H1 (cell line): ENCODE results near the gene CD52. TPM values are rescaled to one million over a fixed set of nuclear protein-coding genes. Genes with fewer than 3 reads are reported as not detected.

ENCODE experiments used
- CTCF ChIA-PET: fragments of 300-600 bp; sonication (Branson Sonifier 250); formaldehyde crosslinking; loops from one replicate; lab custom pipeline; 2021; ENCODE audit not compliant: partially characterized antibody; lab: Charles Lee
- POLR2A ChIA-PET: fragments of 300-600 bp; sonication (Branson Sonifier 250); formaldehyde crosslinking; loops from one replicate; lab custom pipeline; 2021; ENCODE audit warnings: inconsistent platforms; ENCODE audit not compliant: partially characterized antibody; lab: Charles Lee
- DNase-seq, 2 experiments: peaks; one replicate each; pipeline versions ENCODE4 v3.0.0 to v3.0.0-alpha.2; 2010 to 2022; ENCODE audit warnings: low spot score in 2 of 2, low read depth in 1 of 2, mixed read lengths in 1 of 2
- FAIRE-seq: peaks from 2 replicates; lab custom pipeline; 2011; peaks lifted over from hg19 to GRCh38; lab: Jason Lieb, UNC
- H2AFZ ChIP-seq: 2 replicates; pipeline ENCODE4 v1.8.1; 2012; ENCODE audit warnings: low read length, inconsistent platforms
- H2AK5ac ChIP-seq: 2 replicates; pipeline ENCODE4 v1.6.1; 2013; ENCODE audit warnings: low read depth, low read length
- H2BK120ac ChIP-seq: replicated peaks from 2 replicates; pipeline ENCODE3; 2013; ENCODE audit warnings: low read depth, low read length, inconsistent platforms
- H2BK12ac ChIP-seq: 2 replicates; pipeline ENCODE4 v1.6.1; 2013; ENCODE audit warnings: low read depth, low read length
- H2BK15ac ChIP-seq: 2 replicates; pipeline ENCODE4 v1.6.1; 2013; ENCODE audit warnings: low read length
- H2BK20ac ChIP-seq: 2 replicates; pipeline ENCODE4 v1.6.1; 2013; ENCODE audit warnings: low read length
- H2BK5ac ChIP-seq: 2 replicates; pipeline ENCODE4 v1.6.1; 2013; ENCODE audit warnings: low read depth, low read length
- H3K14ac ChIP-seq: 2 replicates; pipeline ENCODE4 v1.6.1; 2013; ENCODE audit warnings: inconsistent platforms; ENCODE audit not compliant: insufficient read length
- H3K18ac ChIP-seq: 2 replicates; pipeline ENCODE4 v1.6.1; 2013; ENCODE audit warnings: low read length; ENCODE audit errors: extremely low read depth
- H3K23ac ChIP-seq: 2 replicates; pipeline ENCODE4 v1.6.1; 2013; ENCODE audit warnings: inconsistent platforms; ENCODE audit not compliant: insufficient read length
- H3K23me2 ChIP-seq: 2 replicates; pipeline ENCODE4 v1.6.1; 2013; ENCODE audit warnings: low read depth, low read length
- H3K27ac ChIP-seq: 2 replicates; pipeline ENCODE4 v1.6.1; 2011; ENCODE audit warnings: low read depth, low read length, inconsistent platforms
- H3K27me3 ChIP-seq, 4 experiments: replicated peaks in 1 of 4; 1 replicate in 1 of 4; 2 replicates in 3 of 4; pipeline versions ENCODE4 v1.6.1 to v1.8.1; 2011 to 2013; ENCODE audit warnings: low read length in 3 of 4, mild to moderate bottlenecking in 3 of 4, inconsistent platforms in 2 of 4, mixed read lengths in 2 of 4, moderate library complexity in 1 of 4; ENCODE audit not compliant: control insufficient read depth in 3 of 4, insufficient read depth in 3 of 4; ENCODE audit errors: extremely low read depth in 1 of 4
- H3K36me3 ChIP-seq, 4 experiments: 2 replicates each; pipeline versions ENCODE4 v1.6.1 to v1.8.1; 2011 to 2013; ENCODE audit warnings: mild to moderate bottlenecking in 4 of 4, low read length in 3 of 4, moderate library complexity in 2 of 4, control low read depth in 1 of 4, inconsistent platforms in 1 of 4; ENCODE audit not compliant: insufficient read depth in 4 of 4, control insufficient read depth in 2 of 4
- H3K4ac ChIP-seq: replicated peaks from 2 replicates; pipeline ENCODE3; 2013; ENCODE audit warnings: low read length, low read depth, mixed read lengths, inconsistent platforms; ENCODE audit not compliant: insufficient read length
- H3K4me1 ChIP-seq, 4 experiments: replicated peaks in 1 of 4; 1 replicate in 1 of 4; 2 replicates in 3 of 4; pipeline versions ENCODE4 v1.6.1 to v1.8.1; 2011 to 2013; ENCODE audit warnings: low read length in 3 of 4, inconsistent platforms in 2 of 4, mixed read lengths in 1 of 4; ENCODE audit not compliant: insufficient read depth in 4 of 4, control insufficient read depth in 3 of 4
- H3K4me2 ChIP-seq, 2 experiments: 2 replicates each; pipeline versions ENCODE4 v1.6.1 to v1.8.1; 2011 to 2013; ENCODE audit warnings: low read depth in 2 of 2, low read length in 2 of 2, control low read depth in 1 of 2, inconsistent platforms in 1 of 2, mild to moderate bottlenecking in 1 of 2; ENCODE audit not compliant: insufficient read depth in 1 of 2
- H3K4me3 ChIP-seq, 4 experiments: fragments of 200-600, 300-600 bp in 1 of 4; sonication (generic), shearing (Covaris generic), sonication (Bioruptor Twin) in 1 of 4; 2 replicates each; pipeline versions ENCODE4 v1.5.1 to v1.8.1; 2011 to 2016; ENCODE audit warnings: low read length in 4 of 4, low read depth in 3 of 4, control low read depth in 2 of 4, inconsistent platforms in 2 of 4, mild to moderate bottlenecking in 2 of 4, mixed read lengths in 1 of 4, moderate library complexity in 1 of 4; ENCODE audit not compliant: insufficient read depth in 2 of 4; ENCODE audit errors: extremely low read depth in 1 of 4
- H3K56ac ChIP-seq: replicated peaks from 2 replicates; pipeline ENCODE3; 2013; ENCODE audit warnings: low read depth, mild to moderate bottlenecking, mixed read lengths, low read length, inconsistent platforms; ENCODE audit not compliant: insufficient read length
- H3K79me1 ChIP-seq: 2 replicates; pipeline ENCODE4 v1.6.1; 2013; ENCODE audit warnings: low read depth, low read length, control low read depth
- H3K79me2 ChIP-seq, 2 experiments: 2 replicates each; pipeline versions ENCODE4 v1.6.1 to v1.8.1; 2012 to 2013; ENCODE audit warnings: low read length in 2 of 2, mild to moderate bottlenecking in 2 of 2, inconsistent platforms in 1 of 2; ENCODE audit not compliant: insufficient read depth in 2 of 2, control insufficient read depth in 1 of 2
- H3K9ac ChIP-seq, 4 experiments: replicated peaks in 1 of 4; 1 replicate in 1 of 4; 2 replicates in 3 of 4; pipeline versions ENCODE4 v1.6.1 to v1.8.1; 2011 to 2013; ENCODE audit warnings: low read depth in 3 of 4, low read length in 3 of 4, control low read depth in 2 of 4, mild to moderate bottlenecking in 2 of 4, moderate library complexity in 2 of 4, inconsistent platforms in 1 of 4; ENCODE audit errors: extremely low read depth in 1 of 4
- H3K9me3 ChIP-seq, 2 experiments: 2 replicates each; pipeline versions ENCODE4 v1.6.1 to v1.8.1; 2012 to 2013; ENCODE audit warnings: mild to moderate bottlenecking in 2 of 2, moderate library complexity in 2 of 2, control low read depth in 1 of 2, inconsistent platforms in 1 of 2, low read depth in 1 of 2, low read length in 1 of 2, mixed read lengths in 1 of 2; ENCODE audit not compliant: insufficient read depth in 2 of 2
- H4K20me1 ChIP-seq, 2 experiments: replicated peaks in 1 of 2; 2 replicates each; pipeline versions ENCODE3 to v1.8.1; 2011 to 2013; ENCODE audit warnings: inconsistent platforms in 2 of 2, low read length in 2 of 2, mild to moderate bottlenecking in 1 of 2; ENCODE audit not compliant: insufficient read depth in 2 of 2, control insufficient read depth in 1 of 2
- H4K5ac ChIP-seq: 2 replicates; pipeline ENCODE4 v1.6.1; 2013; ENCODE audit warnings: low read length, low read depth, mixed read lengths, inconsistent platforms; ENCODE audit not compliant: insufficient read length
- H4K8ac ChIP-seq: 2 replicates; pipeline ENCODE4 v1.8.0; 2013; ENCODE audit warnings: mild to moderate bottlenecking, moderate library complexity, low read length, inconsistent platforms; ENCODE audit not compliant: insufficient read depth; ENCODE audit errors: extremely low read depth
- H4K91ac ChIP-seq: replicated peaks from 2 replicates; pipeline ENCODE3; 2013; ENCODE audit warnings: low read length, mixed read lengths, inconsistent platforms; ENCODE audit not compliant: insufficient read length
- ASH2L ChIP-seq: fragments of 200-600, 300-600 bp; sonication (generic); IDR thresholded peaks from one replicate; pipeline ENCODE4 v1.7.1; 2017; ENCODE audit warnings: low read length
- CEBPB ChIP-seq: IDR thresholded peaks from 2 replicates; pipeline ENCODE4 v1.6.1; 2012; ENCODE audit warnings: low read depth, low read length
- CTBP2 ChIP-seq: IDR thresholded peaks from 2 replicates; pipeline ENCODE4 v1.7.0; 2011; ENCODE audit warnings: borderline replicate concordance, mild to moderate bottlenecking, moderate library complexity, mixed read lengths, low read length; ENCODE audit not compliant: insufficient read depth, insufficient read length
- EP300 ChIP-seq, 2 experiments: IDR thresholded peaks; 1 replicate in 1 of 2; 2 replicates in 1 of 2; pipeline ENCODE4 v1.6.1; 2011 to 2012; ENCODE audit warnings: low read depth in 2 of 2, low read length in 2 of 2, mild to moderate bottlenecking in 2 of 2, borderline replicate concordance in 1 of 2, inconsistent platforms in 1 of 2, moderate library complexity in 1 of 2
- GTF2F1 ChIP-seq: IDR thresholded peaks from 2 replicates; pipeline ENCODE4 v1.6.1; 2012; ENCODE audit warnings: low read depth, low read length, improper control_type of control experiment, borderline replicate concordance
- HDAC6 ChIP-seq: IDR thresholded peaks from one replicate; pipeline ENCODE4 v1.7.1; 2012; ENCODE audit warnings: low read depth, mild to moderate bottlenecking, inconsistent platforms, low read length, moderate library complexity
- JUND ChIP-seq: IDR thresholded peaks from 2 replicates; pipeline ENCODE4 v1.6.1; 2011; ENCODE audit warnings: mild to moderate bottlenecking, improper control_type of control experiment, low read length
- KDM1A ChIP-seq: fragments of 200-600, 300-600 bp; sonication (generic); IDR thresholded peaks from 2 replicates; pipeline ENCODE4 v1.7.1; 2016; ENCODE audit warnings: mild to moderate bottlenecking, low read length, borderline replicate concordance
- RXRA ChIP-seq: IDR thresholded peaks from 2 replicates; pipeline ENCODE4 v1.6.1; 2011; ENCODE audit warnings: low read depth, mild to moderate bottlenecking, low read length, moderate library complexity; ENCODE audit not compliant: insufficient read depth
- SAP30 ChIP-seq: fragments of 300-600 bp; sonication (generic); IDR thresholded peaks from 2 replicates; pipeline ENCODE4 v1.7.1; 2012; ENCODE audit warnings: low read length, moderate library complexity, mild to moderate bottlenecking, inconsistent platforms; ENCODE audit not compliant: insufficient read depth, insufficient replicate concordance
- SP2 ChIP-seq: IDR thresholded peaks from 2 replicates; pipeline ENCODE4 v1.6.1; 2012; ENCODE audit warnings: mild to moderate bottlenecking, low read length, inconsistent platforms
- TBP ChIP-seq: IDR thresholded peaks from 2 replicates; pipeline ENCODE4 v1.6.1; 2011; ENCODE audit warnings: low read depth, low read length, improper control_type of control experiment
- USF2 ChIP-seq: IDR thresholded peaks from 2 replicates; pipeline ENCODE4 v1.6.1; 2011; ENCODE audit warnings: low read length, improper control_type of control experiment
- WGBS, 2 experiments: shearing (Covaris generic) in 1 of 2; methylation state at CpG; one replicate each; pipeline versions ENCODE4 v1.1.6 to v1.1.7; 2013 to 2015; ENCODE audit warnings: low lambda C conversion rate in 2 of 2, mixed read lengths in 2 of 2, inconsistent platforms in 1 of 2, low coverage in 1 of 2, missing lambda C conversion rate in 1 of 2; ENCODE audit not compliant: insufficient replicate concordance in 2 of 2, insufficient coverage in 1 of 2, insufficient read length in 1 of 2; ENCODE audit errors: extremely low coverage in 1 of 2, missing lambda C conversion rate in 1 of 2; 5-methylcytosine and 5-hydroxymethylcytosine counted together
- polyA plus RNA-seq, 7 experiments: library from polyadenylated mRNA; depleted of rRNA in 3 of 7; stranded (reverse) in 5 of 7; unstranded in 2 of 7; fragments of >200 nt in 5 of 7; fragments of 200-250 nt in 2 of 7; gene quantifications; 1 replicate in 5 of 7; 2 replicates in 1 of 7; 4 replicates in 1 of 7; pipeline versions ENCODE4 v1.2.1 to v1.2.3, GENCODE V29; 2011 to 2013; ENCODE audit warnings: missing spikeins in 2 of 7, mixed read lengths in 2 of 7
- total RNA-seq: library from RNA; stranded (reverse); fragmentation: NEBNext Ultra II Directional; extraction: Animal tissue kit (Norgen Biotek cat#: 25700); gene quantifications from 2 replicates; pipeline ENCODE4 v1.2.1, GENCODE V29; 2021

Gene CD52
- total and polyA plus RNA-seq, 2 of the 8 experiments (the other 6 are each of a cell fraction or from before 2014, with no cell fraction given), result 2.4 to 3.1 TPM

GRCh38 chr1:26352338-26352679 lies 34.6 kb downstream of the CD52 start:
- H4K20me1 ChIP-seq, result peaks cover 0 to 1% of the 10 kb centered on the region in 2 experiments
- no peaks in the 10 kb centered on the region for H3K27me3 ChIP-seq
- no peaks in the 10 kb centered on the region for H3K23me2 ChIP-seq
- H4K91ac ChIP-seq, result peak overlapping the region; percentile 7
- H2AFZ ChIP-seq, result no peak overlapping the region
- peaks cover 2% of the 10 kb centered on the region; the same call in 1 of the 2 replicates for H3K79me1 ChIP-seq
- no peak for DNase-seq
- H3K9me3 ChIP-seq, result no peaks in the 10 kb centered on the region
- H3K56ac ChIP-seq, result no peak overlapping the region
- peak overlapping the region; percentile 36; the same call in 1 of the 2 replicates for H2BK5ac ChIP-seq
- CTCF ChIA-PET, result interaction anchor here (0.7 to 5.2 kb wide), 6 partner anchors 12 to 436 kb away, joined by 3 to 25 read pairs (median 4); no protein-coding TSS in a partner anchor
- POLR2A ChIA-PET, result interaction anchor here (1.0 to 1.3 kb wide), 2 partner anchors 15 to 59 kb away, joined by 3 to 4 read pairs; no protein-coding TSS in a partner anchor
- no peak overlapping the region for H3K14ac ChIP-seq
- no peak overlapping the region for H2BK15ac ChIP-seq
- no peak overlapping the region for H3K23ac ChIP-seq
- 91% methylated on average over 5 of the region's 5 CpGs; no CpG with 5 or more reads in 1 of the 2 experiments for WGBS, 2 experiments
- H2BK12ac ChIP-seq, result peak overlapping the region; percentile 88
- no peak overlapping the region for H3K4me2 ChIP-seq
- no peaks in the 10 kb centered on the region for H3K36me3 ChIP-seq
- no peak overlapping the region for H3K4me3 ChIP-seq
- H3K27ac ChIP-seq, result no peak overlapping the region
- no peak overlapping the region for H2BK120ac ChIP-seq
- peak overlapping the region; percentile 54; the same call in 1 of the 2 replicates for H2AK5ac ChIP-seq
- peaks cover 7 to 34% (median 14%) of the 10 kb centered on the region in 4 experiments for H3K4me1 ChIP-seq
- peak overlapping the region; percentile 72 for H2BK20ac ChIP-seq
- no peaks in the 10 kb centered on the region for H3K79me2 ChIP-seq
- H4K5ac ChIP-seq, result no peak overlapping the region
- no peak overlapping the region for H3K4ac ChIP-seq
- FAIRE-seq, result no peak
- peak overlapping the region in 1 of 4 experiments; percentile 49; a peak in 2 of 7 replicates for H3K9ac ChIP-seq
- H3K18ac ChIP-seq, result no peak overlapping the region; the same call in 1 of the 2 replicates
- no peak overlapping the region for H4K8ac ChIP-seq
- TF ChIP-seq SAP30, result no peak
- no peak for TF ChIP-seq KDM1A
- TF ChIP-seq USF2, result no peak
- TF ChIP-seq HDAC6, result no peak
- TF ChIP-seq ASH2L, result no peak
- TF ChIP-seq RXRA, result no peak
- no peak for TF ChIP-seq CEBPB
- TF ChIP-seq GTF2F1, result no peak
- TF ChIP-seq JUND, result no peak
- no peak for TF ChIP-seq CTBP2
- no peak for TF ChIP-seq TBP
- no peak for TF ChIP-seq SP2
- TF ChIP-seq EP300 (IDR thresholded peaks at IDR 0.05; ENCODE audit: borderline replicate concordance in 1 of 2, low read depth in 2 of 2, low read length in 2 of 2), result no peak
